ENCODE measurements around the gene CSNK1G3. TPM values are rescaled to one million over a fixed set of nuclear protein-coding genes. Genes with fewer than 3 reads are reported as not detected.

CSNK1G3 gene
- total RNA-seq, 1 experiment from 2014 or later = 48.3 TPM

- Histone ChIP-seq H4K20me1 (ENCODE audit: control insufficient read depth, insufficient read depth, insufficient read length) (no peaks in the 10 kb centered on the region), H4K8ac (replicated peaks; ENCODE audit: insufficient read length, low read depth, low read length) (no peak overlapping the region), H3K4me1 (ENCODE audit: insufficient read depth, low read length) (peaks cover 5% of the 10 kb centered on the region; the same call in 1 of the 2 replicates), H4K91ac (ENCODE audit: insufficient read length, low read depth, low read length) (no peak overlapping the region), H2AK5ac (ENCODE audit: insufficient read length, low read length) (no peak overlapping the region), H3K79me2 (ENCODE audit: insufficient read depth, low read length) (peaks cover 30% of the 10 kb centered on the region; the same call in 1 of the 2 replicates), H2BK20ac (ENCODE audit: low read depth, low read length, poor library complexity, severe bottlenecking) (no peak overlapping the region), H3K79me1 (ENCODE audit: insufficient read depth, low read depth, low read length, poor library complexity, severe bottlenecking) (no peaks in the 10 kb centered on the region), H2BK15ac (ENCODE audit: low read depth, low read length) (no peak overlapping the region), H3K14ac (ENCODE audit: insufficient read depth, low read length) (no peak overlapping the region), H3K9ac (ENCODE audit: extremely low read depth, insufficient read length, low read length) (no peak overlapping the region), H2BK120ac (ENCODE audit: low read depth, low read length, poor library complexity, severe bottlenecking) (no peak overlapping the region), H4K5ac (ENCODE audit: insufficient read length, low read depth, low read length) (no peak overlapping the region), H2BK12ac (ENCODE audit: insufficient read length, low read depth, low read length) (no peak overlapping the region), H3K56ac (ENCODE audit: insufficient read length, low read depth, low read length) (no peak overlapping the region), H3K18ac (ENCODE audit: insufficient read length, low read depth, low read length) (no peak overlapping the region), H3K23ac (ENCODE audit: insufficient read length, low read depth, low read length) (no peak overlapping the region), H2BK5ac (ENCODE audit: insufficient read length, low read length) (no peak overlapping the region), H3K4me2 (ENCODE audit: insufficient read depth, insufficient read length, low read length) (no peak overlapping the region), H3K9me3 (ENCODE audit: control insufficient read depth, low read depth, low read length) (no peaks in the 10 kb centered on the region), H3K27me3 (ENCODE audit: insufficient read depth, low read length) (no peaks in the 10 kb centered on the region), H3K4ac (ENCODE audit: low read depth, low read length) (no peak overlapping the region), H3K27ac (ENCODE audit: insufficient read length, low read depth, low read length) (no peak overlapping the region), H3T11ph (ENCODE audit: low read length) (no peak overlapping the region), H2AFZ (ENCODE audit: low read length) (no peak overlapping the region), H3K23me2 (ENCODE audit: insufficient read length, low read depth, low read length, poor library complexity, severe bottlenecking) (peaks cover 11% of the 10 kb centered on the region)
- Mint-ChIP-seq H3K9me3 (no peaks in the 10 kb centered on the region; a peak in 1 of 5 replicates), H3K4me1 (peaks cover 43 to 48% of the 10 kb centered on the region in 2 experiments), H3K27ac (no peak overlapping the region), H3K27me3 (ENCODE audit: low read depth) (no peaks in the 10 kb centered on the region), H3K36me3 (ENCODE audit: insufficient read depth in 1 of 3, low read depth in 3 of 3) (no peaks in the 10 kb centered on the region), H3K4me3 (no peak overlapping the region)
- DNase-seq = no peak
- TF ChIP-seq, protein P1, sequence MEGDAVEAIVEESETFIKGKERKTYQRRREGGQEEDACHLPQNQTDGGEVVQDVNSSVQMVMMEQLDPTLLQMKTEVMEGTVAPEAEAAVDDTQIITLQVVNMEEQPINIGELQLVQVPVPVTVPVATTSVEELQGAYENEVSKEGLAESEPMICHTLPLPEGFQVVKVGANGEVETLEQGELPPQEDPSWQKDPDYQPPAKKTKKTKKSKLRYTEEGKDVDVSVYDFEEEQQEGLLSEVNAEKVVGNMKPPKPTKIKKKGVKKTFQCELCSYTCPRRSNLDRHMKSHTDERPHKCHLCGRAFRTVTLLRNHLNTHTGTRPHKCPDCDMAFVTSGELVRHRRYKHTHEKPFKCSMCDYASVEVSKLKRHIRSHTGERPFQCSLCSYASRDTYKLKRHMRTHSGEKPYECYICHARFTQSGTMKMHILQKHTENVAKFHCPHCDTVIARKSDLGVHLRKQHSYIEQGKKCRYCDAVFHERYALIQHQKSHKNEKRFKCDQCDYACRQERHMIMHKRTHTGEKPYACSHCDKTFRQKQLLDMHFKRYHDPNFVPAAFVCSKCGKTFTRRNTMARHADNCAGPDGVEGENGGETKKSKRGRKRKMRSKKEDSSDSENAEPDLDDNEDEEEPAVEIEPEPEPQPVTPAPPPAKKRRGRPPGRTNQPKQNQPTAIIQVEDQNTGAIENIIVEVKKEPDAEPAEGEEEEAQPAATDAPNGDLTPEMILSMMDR (conservative IDR thresholded peaks at IDR 0.05) = no peak
- WGBS (ENCODE audit: extremely low coverage, insufficient read length, low lambda C conversion rate) = no CpG with 5 or more reads among the region's 3 CpGs
Observed at GRCh38 chr5:123515904-123516303, 3.9 kb downstream of the CSNK1G3 start.

All from H9 (cell line).